Breast epithelium (tissue), 4 donors: ENCODE results near the gene ZFYVE21. TPM values are rescaled to one million over a fixed set of nuclear protein-coding genes. Genes with fewer than 3 reads are reported as not detected.
A peak's percentile ranks its signal among the peaks of the same experiment; 100 is the strongest.

ENCODE experiments used
- DNase-seq, 2 donors: peaks; one replicate each; pipeline ENCODE4 v3.0.0-alpha.2; 2019; ENCODE audit warnings: low spot score in 2 of 2
- H3K27ac ChIP-seq, 2 donors: fragments of 200-600 bp; sonication (generic) in 1 of 2; one replicate each; pipeline ENCODE4 v1.5.1; 2016 to 2019; ENCODE audit warnings: mild to moderate bottlenecking in 1 of 2
- H3K27me3 ChIP-seq, 2 donors: fragments of 200-600 bp; sonication (generic) in 1 of 2; one replicate each; pipeline versions ENCODE4 v1.5.1 to v1.6.0; 2017 to 2019; ENCODE audit warnings: control low read depth in 1 of 2, mild to moderate bottlenecking in 1 of 2
- H3K36me3 ChIP-seq: fragments of 200-600 bp; one replicate; pipeline ENCODE4 v1.5.1; 2019
- H3K4me1 ChIP-seq, 2 donors: fragments of 200-600 bp; sonication (generic); one replicate each; pipeline ENCODE4 v1.5.1; 2016 to 2019; ENCODE audit warnings: control low read depth in 1 of 2
- H3K4me3 ChIP-seq, 3 donors: fragments of 200-600 bp; sonication (generic); 1 replicate in 2 of 3; 2 replicates in 1 of 3; pipeline ENCODE4 v1.5.1; 2016 to 2019; ENCODE audit warnings: mild to moderate bottlenecking in 3 of 3, moderate library complexity in 2 of 3
- H3K9me3 ChIP-seq, 2 donors: fragments of 200-600 bp; sonication (generic) in 1 of 2; one replicate each; pipeline ENCODE4 v1.5.1; 2016 to 2019; ENCODE audit warnings: control low read depth in 1 of 2
- CTCF ChIP-seq, 3 donors: fragments of 450-650 bp; IDR thresholded peaks; one replicate each; pipeline ENCODE4 v1.5.1; 2016 to 2017; ENCODE audit warnings: antibody characterized with exemption in 3 of 3, mild to moderate bottlenecking in 3 of 3, moderate library complexity in 3 of 3
- POLR2A ChIP-seq: fragments of 450-650 bp; IDR thresholded peaks from one replicate; pipeline ENCODE4 v1.6.1; 2016; ENCODE audit warnings: antibody characterized with exemption, mild to moderate bottlenecking, moderate library complexity
- POLR2AphosphoS5 ChIP-seq, 3 donors: sonication (generic); formaldehyde crosslinking; IDR thresholded peaks; one replicate each; pipeline ENCODE4 v1.6.1; 2017; ENCODE audit warnings: antibody characterized with exemption in 3 of 3
- intact Hi-C: fragments of 100-400 bp; cut with DNase I; formaldehyde crosslinking; loops from one replicate; pipeline ENCODE4 v1.15.1; 2023; ENCODE audit warnings: low total_unique reads
- total RNA-seq, 3 donors: library from RNA; depleted of rRNA; stranded (reverse); fragments of >200 nt; gene quantifications; one replicate each; pipeline ENCODE4 v1.1.0, GENCODE V29; 2016

Gene ZFYVE21
- total RNA-seq, 3 donors from 2014 or later = 57.4 to 140 (median 96.0) TPM

DNA sequence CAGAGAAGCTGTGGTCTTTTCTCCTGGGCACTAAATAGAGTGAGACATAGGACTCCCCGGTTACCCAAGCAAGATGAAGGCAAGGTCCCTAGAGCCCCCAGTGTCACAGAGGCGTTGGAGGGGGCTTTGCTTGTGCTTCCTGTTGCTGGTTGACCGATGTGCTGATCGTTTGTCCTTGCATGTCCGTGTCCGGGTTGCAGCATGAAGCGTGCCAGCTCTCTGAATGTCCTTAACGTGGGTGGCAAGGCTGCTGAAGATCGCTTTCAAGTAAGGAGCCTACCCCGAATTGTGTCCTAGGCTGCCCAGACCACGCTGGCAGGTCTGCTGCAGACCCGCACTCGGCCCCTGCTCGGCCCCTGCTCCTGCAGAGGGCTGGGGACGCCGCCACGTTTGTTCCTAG, 23.5 kb upstream of the ZFYVE21 start:
- TF ChIP-seq CTCF (IDR thresholded peaks at IDR 0.05) (no peak), POLR2A (no peak), POLR2AphosphoS5 (IDR thresholded peaks at IDR 0.05) (no peak)
- Histone ChIP-seq H3K9me3 (no peaks in the 10 kb centered on the region), H3K27ac (no peak overlapping the region), H3K4me3 (no peak overlapping the region), H3K27me3 (no peaks in the 10 kb centered on the region), H3K36me3 (no peaks in the 10 kb centered on the region), H3K4me1 (peaks cover 1 to 10% of the 10 kb centered on the region in 2 donors)
- intact Hi-C loops = no loop called here
- DNase-seq = no peak

GRCh38 chr14:103692871-103693270, 22.7 kb upstream of the ZFYVE21 start:
- no peaks in the 10 kb centered on the region for H3K27me3 ChIP-seq

GRCh38 chr14:103693515-103693914, 22.1 kb upstream of the ZFYVE21 start:
- no peak overlapping the region for H3K4me3 ChIP-seq
- H3K36me3 ChIP-seq = no peaks in the 10 kb centered on the region
- no peak for TF ChIP-seq POLR2A
- no peak for TF ChIP-seq CTCF (IDR thresholded peaks at IDR 0.05)
- no peak for TF ChIP-seq POLR2AphosphoS5 (IDR thresholded peaks at IDR 0.05)
- intact Hi-C loops = no loop called here
- DNase-seq = peak; percentile 67 to 86
- H3K27me3 ChIP-seq = no peaks in the 10 kb centered on the region
- H3K27ac ChIP-seq = peak overlapping the region; percentile 35 to 50
- peaks cover 3 to 16% of the 10 kb centered on the region in 2 donors for H3K4me1 ChIP-seq
- no peaks in the 10 kb centered on the region for H3K9me3 ChIP-seq

More at GRCh38 chr14:103692871-103693270, 22.7 kb upstream of the ZFYVE21 start:
- DNase-seq = no peak
- Histone ChIP-seq H3K27ac (peak overlapping the region; percentile 46 to 50), H3K9me3 (no peaks in the 10 kb centered on the region), H3K4me1 (peaks cover 3 to 16% of the 10 kb centered on the region in 2 donors), H3K4me3 (no peak overlapping the region), H3K36me3 (no peaks in the 10 kb centered on the region)
- TF ChIP-seq CTCF (IDR thresholded peaks at IDR 0.05) (no peak), POLR2A (no peak), POLR2AphosphoS5 (IDR thresholded peaks at IDR 0.05) (no peak)
- intact Hi-C loops = no loop called here

DNA sequence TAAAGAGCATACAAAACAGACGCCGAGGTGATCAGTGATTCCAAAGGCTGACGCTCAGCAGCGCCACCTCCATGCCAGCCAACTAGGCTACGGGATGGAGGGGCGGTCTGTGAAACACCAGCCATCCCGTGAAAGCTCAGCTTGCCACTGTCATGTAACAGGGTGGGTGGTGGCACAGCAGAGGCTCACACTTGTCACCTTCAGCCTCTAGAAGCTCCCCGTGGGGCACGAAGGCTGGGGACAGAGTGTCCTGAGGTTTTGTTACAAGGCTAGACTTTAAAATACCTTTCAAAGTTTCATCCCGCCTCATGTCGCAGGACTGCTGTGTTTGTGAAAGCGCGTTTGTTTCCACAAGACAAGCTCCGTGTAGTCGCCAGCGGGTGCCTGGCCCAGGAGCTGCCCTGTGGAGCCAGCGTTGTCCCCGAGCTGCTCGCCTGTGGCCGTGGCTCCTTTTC, 21.0 kb upstream of the ZFYVE21 start:
- no peak overlapping the region for H3K4me3 ChIP-seq
- no peak for TF ChIP-seq CTCF (IDR thresholded peaks at IDR 0.05)
- no peak for DNase-seq
- H3K9me3 ChIP-seq = no peaks in the 10 kb centered on the region
- H3K27ac ChIP-seq = no peak overlapping the region
- intact Hi-C loops = no loop called here
- H3K27me3 ChIP-seq = no peaks in the 10 kb centered on the region
- H3K4me1 ChIP-seq = peaks cover 3 to 16% of the 10 kb centered on the region in 2 donors
- H3K36me3 ChIP-seq = no peaks in the 10 kb centered on the region

- TF ChIP-seq CTCF (IDR thresholded peaks at IDR 0.05) (no peak), POLR2A (no peak), POLR2AphosphoS5 (IDR thresholded peaks at IDR 0.05) (no peak)
- intact Hi-C loops = no loop called here
- no peak for DNase-seq
- Histone ChIP-seq H3K4me1 (peaks cover 3 to 16% of the 10 kb centered on the region in 2 donors), H3K27ac (no peak overlapping the region), H3K4me3 (no peak overlapping the region), H3K27me3 (no peaks in the 10 kb centered on the region), H3K9me3 (no peaks in the 10 kb centered on the region), H3K36me3 (no peaks in the 10 kb centered on the region)
Measured at GRCh38 chr14:103695296-103696069, 20.1 kb upstream of the ZFYVE21 start.
